HG02678 (cell line): Measurements from ENCODE around the gene CARMIL1.

Experiments
- ATAC-seq: cut with Tn5 transposase; IDR thresholded peaks from one replicate; pipeline ENCODE4 v1.9.1; 2021; ENCODE audit warnings: mild to moderate bottlenecking, moderate library complexity; ENCODE audit not compliant: unreplicated experiment

Gene CARMIL1

GRCh38 chr6:25403150-25403549 lies 124.0 kb downstream of the CARMIL1 start:
- no peak for ATAC-seq

DNA sequence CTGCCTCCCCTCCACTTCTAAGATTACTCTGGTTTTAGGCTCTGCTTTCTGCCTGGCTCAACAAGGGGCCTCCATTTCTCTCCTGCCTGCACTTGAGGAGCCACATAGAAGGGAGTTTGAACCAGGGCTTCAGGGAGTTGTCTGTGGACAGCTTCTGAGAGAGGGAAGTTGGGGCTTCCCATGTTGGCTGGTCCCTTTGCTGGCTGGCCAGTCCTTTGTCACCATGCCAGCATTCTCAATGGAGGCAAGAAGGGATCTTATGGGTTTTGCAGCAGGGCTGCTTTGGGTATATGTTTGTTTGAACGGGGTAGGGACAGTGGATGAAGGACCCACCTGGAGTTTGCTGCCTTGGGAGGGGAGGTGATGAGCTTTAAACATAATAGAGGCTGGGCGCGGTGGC lies 124.9 kb downstream of the CARMIL1 start:
- no peak for ATAC-seq

- peak; percentile 95 for ATAC-seq
These were observed 125.6 kb downstream of the CARMIL1 start for GRCh38 chr6:25404693-25405169.

DNA sequence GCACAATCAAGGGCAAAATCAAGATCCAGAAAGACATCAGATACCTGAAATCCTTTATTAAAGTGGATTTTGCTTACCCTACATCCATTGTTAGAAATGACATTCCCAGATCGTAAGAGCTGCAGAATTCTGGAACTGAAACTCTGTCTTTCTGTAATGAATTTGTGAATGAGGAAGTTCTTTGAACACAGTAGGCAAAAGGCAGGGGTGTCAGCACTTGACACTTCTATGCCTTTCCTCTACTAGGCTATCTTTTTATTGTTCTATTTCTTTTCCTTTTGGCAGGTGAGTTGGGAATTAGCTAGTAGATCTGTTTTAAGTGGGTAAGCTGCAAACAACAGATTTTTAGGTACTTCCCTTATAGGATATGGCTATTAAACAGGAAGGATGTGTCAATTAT lies 126.3 kb downstream of the CARMIL1 start:
- ATAC-seq: no peak

- ATAC-seq: no peak
These were observed 128.3 kb downstream of the CARMIL1 start for GRCh38 chr6:25407431-25407830.

DNA sequence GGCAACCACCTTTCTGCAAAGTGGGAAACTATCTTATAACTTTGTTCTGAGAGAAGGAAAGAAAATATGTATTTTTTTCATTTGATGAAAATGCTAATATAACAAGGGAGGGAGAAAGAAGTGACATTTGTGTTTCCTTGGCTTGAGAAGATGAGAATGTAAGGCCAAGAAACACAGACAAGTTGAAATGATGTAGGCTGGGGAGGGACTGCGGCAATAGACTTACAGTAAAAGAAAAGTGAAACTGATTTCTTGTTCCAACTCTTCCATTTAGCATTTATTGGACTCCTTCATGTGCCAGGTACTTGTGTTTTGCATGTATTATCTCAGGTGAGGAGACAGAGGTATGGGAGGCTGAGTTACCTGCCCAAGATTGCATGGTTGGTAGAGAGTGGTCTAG lies 130.9 kb downstream of the CARMIL1 start:
- no peak for ATAC-seq

GRCh38 chr6:25411316-25411950 lies 132.3 kb downstream of the CARMIL1 start:
- ATAC-seq: peak; percentile 61

- ATAC-seq: no peak
These were observed 134.2 kb downstream of the CARMIL1 start for GRCh38 chr6:25413207-25413905.

DNA sequence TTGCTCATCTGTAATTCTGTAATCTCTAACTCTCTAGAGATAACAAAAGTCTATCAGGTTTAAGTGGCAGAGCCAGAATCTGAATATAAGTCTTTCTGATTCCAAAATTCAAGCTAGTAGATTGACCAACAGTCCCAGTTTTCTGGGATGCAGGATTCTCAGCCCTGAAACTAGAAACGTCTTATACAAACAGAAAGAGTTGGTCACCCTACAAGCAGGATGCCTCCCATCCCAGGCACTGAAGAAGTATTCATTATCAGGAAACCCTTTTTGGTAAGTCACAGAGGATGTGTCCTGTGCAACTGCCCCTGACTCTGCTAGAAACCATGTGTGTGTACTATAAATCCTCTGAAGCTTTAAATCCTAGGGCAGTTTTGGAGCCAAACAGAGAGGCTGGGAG lies 135.0 kb downstream of the CARMIL1 start:
- no peak for ATAC-seq

DNA sequence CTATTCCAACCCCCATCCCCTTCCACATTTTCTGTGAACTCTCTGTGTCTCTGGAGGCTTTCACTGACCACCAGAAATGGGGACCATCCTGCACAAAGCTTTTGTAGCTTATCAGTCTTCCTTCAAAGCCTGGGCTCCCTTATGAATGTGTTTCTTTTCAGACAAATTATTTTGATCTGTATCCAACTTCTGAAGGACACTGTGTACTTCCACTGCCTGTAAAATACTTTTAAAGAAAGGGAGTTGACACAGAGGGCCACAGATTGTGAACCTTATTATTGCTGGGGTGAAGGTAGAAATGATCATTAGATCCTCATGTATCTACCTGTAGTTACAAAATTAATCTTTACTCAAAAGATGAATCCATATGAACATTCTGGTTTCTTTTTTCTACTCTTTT lies 135.6 kb downstream of the CARMIL1 start:
- ATAC-seq: no peak

DNA sequence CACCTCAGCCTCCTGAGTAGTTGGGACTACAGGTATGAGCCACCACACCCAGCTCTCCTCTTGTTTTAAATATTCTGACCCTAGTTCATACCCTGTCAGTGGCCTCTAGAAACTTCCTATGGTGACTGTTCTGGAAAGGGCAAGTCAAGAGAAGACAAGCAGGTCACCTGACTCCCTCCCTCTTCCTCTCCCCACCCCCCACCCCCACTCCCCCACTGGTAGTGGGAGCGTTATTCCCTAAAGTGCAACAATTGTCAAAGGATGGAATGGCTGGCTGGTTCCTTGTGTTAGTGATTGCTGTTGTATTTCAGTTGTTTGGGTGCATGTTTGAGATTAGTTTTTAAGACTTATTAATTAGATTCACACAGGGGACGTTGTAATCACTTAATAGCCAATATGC lies 136.1 kb downstream of the CARMIL1 start:
- no peak for ATAC-seq

DNA sequence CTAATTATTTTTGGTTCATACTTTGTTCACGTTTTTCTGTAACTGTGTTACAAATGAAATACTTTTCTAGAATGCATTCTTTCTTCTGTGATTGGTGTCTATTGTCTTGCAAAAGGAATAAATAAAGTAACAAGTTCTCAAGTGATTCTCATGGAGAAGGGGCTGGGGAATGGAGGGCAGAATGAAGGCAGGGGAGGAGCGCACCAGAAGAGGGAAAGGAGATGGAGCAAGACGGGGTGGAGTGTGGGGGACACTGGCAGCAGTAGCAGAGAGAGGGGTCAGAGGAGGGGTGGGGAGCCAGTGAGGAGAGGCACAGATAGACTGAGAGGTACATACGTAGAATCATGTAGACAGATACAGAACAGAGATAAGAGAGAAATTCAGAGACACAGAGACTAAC lies 136.5 kb downstream of the CARMIL1 start:
- no peak for ATAC-seq

DNA sequence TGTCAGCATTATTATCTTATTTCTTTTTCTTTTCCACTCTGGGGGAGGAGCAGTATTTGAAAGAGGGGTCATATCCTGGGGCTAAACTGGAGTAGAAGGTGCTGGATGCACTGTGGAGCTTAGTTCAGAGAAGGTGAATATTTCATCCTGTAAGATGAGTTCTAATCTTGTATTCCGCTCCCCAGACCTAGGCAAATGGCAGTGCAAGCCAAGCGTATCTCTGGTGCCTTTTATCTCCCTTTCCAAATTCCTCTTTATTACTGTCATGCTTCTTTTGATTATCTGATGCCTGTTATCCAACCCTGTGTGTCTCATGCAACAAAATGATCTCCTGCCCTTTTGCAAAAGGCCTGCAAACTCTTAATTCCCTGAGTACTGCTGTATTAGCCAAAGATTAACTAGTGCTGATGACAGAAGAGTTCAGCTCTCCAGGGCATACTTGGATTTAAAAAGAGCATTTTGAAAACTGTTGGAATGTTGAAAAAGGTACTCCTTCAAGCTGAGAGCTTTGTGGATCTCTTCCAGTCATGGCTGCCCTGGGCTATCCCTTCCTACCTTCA lies 138.0 kb downstream of the CARMIL1 start:
- ATAC-seq: no peak

DNA sequence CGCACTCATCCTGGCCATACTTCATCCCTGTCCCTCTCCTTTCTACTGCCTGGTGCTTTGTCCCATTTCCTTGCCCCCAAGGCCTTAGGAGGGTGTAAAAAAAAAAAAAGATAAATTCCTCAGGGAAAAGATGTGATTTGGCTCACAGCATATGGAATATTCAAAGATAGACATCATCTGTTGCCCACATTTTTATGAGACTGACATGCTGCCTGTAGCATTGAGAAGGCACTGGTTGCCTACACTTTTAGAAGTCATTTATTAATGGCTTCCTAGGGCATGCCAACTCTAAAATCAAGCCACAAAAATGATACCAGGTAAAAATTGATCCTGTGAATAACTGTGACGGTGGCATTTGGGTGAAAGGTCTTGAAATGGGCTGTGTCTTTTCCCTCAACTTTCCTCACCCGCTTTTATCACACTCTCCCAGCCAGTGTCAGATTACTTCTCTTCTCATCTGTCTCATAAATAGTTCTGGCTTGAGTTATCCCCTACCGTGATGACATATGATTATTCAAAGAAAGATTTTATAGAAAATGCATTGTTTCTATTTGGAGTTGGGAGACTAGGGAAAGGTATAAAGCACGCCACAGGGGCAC lies 139.4 kb downstream of the CARMIL1 start:
- no peak for ATAC-seq

DNA sequence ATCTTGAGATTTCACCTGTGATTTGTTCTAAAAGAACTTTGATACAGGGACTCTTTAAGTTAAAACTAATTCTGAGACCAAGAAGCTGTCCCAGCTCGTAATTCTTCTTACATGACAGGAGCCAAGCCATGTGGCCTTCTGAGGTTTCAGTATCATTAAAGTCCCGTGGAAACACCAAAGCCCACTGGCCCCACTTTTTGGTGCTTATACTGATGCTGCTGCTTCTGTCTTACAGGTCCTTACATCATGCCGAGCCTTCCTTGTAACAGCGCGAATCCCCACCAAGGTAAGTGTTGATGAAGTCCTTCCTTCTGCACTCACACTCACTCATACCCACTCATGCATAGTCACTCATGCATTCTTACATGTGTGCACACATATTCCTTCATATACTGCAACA lies 140.7 kb downstream of the CARMIL1 start:
- ATAC-seq: no peak

DNA sequence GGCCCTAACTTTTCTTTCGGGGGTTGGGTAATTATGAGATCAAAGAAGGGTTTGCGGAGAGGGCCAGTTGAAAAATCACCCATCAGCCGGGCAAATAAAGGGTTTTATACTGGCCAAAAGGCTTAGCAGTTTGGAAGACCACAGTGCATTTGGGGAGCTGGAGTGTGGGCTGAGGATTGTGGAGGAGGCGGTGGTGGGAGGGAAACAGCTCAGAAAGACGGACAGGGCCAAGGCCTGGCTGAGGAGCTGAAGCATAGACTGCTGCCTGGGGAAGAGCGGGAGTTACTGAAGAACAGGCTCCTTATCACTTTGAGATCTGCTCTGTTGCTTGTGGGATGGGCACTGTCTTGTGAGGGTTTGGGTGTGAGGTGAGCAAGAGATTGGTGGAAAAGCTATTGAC lies 144.2 kb downstream of the CARMIL1 start:
- ATAC-seq: no peak

GRCh38 chr6:25424303-25424702 lies 145.1 kb downstream of the CARMIL1 start:
- ATAC-seq: no peak

- no peak for ATAC-seq
These were observed 148.4 kb downstream of the CARMIL1 start for GRCh38 chr6:25427549-25427948.

- ATAC-seq: no peak
These were observed 149.7 kb downstream of the CARMIL1 start for GRCh38 chr6:25428758-25429317.

GRCh38 chr6:25431306-25431974 lies 152.3 kb downstream of the CARMIL1 start:
- ATAC-seq: no peak

GRCh38 chr6:25431975-25432307 lies 152.8 kb downstream of the CARMIL1 start:
- no peak for ATAC-seq
